Measurements from ENCODE around the gene HYLS1.

The HYLS1 gene

GRCh38 chr11:125934473-125934872 lies 47.0 kb downstream of the HYLS1 start:
- TF ChIP-seq, protein P1, sequence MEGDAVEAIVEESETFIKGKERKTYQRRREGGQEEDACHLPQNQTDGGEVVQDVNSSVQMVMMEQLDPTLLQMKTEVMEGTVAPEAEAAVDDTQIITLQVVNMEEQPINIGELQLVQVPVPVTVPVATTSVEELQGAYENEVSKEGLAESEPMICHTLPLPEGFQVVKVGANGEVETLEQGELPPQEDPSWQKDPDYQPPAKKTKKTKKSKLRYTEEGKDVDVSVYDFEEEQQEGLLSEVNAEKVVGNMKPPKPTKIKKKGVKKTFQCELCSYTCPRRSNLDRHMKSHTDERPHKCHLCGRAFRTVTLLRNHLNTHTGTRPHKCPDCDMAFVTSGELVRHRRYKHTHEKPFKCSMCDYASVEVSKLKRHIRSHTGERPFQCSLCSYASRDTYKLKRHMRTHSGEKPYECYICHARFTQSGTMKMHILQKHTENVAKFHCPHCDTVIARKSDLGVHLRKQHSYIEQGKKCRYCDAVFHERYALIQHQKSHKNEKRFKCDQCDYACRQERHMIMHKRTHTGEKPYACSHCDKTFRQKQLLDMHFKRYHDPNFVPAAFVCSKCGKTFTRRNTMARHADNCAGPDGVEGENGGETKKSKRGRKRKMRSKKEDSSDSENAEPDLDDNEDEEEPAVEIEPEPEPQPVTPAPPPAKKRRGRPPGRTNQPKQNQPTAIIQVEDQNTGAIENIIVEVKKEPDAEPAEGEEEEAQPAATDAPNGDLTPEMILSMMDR (conservative IDR thresholded peaks at IDR 0.05; ENCODE audit: low read depth, low read length) = no peak
- no peak for DNase-seq (ENCODE audit: low read depth)
- no peak overlapping the region for H3K4me3 ChIP-seq (ENCODE audit: low read depth, low read length)

DNA sequence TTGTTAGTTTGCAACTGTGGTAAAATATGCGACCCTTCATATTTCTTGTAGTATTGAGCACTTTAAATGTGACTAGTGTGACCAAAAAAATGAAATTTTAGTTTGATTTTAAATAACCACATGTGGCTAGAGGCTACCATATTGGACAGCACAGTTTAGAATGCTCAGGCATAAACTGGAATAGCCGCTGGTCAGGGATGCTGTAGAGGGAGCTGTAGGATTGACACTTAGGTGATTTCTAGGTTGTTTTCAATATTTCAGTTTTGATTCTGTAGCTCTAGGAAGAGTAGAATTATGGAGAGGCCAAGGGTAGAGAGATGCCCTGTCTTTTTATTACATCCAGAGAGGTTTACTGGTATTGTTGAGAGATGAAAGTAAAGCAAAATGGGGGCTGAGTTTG lies 47.6 kb downstream of the HYLS1 start:
- H3K4me3 ChIP-seq (ENCODE audit: low read depth, low read length) = no peak overlapping the region
- TF ChIP-seq, protein P1 (conservative IDR thresholded peaks at IDR 0.05; ENCODE audit: low read depth, low read length) = peak; percentile 15
- DNase-seq (ENCODE audit: low read depth) = no peak

- no peak for DNase-seq (ENCODE audit: low read depth)
- no peak overlapping the region for H3K4me3 ChIP-seq (ENCODE audit: low read depth, low read length)
- TF ChIP-seq, protein P1 (conservative IDR thresholded peaks at IDR 0.05; ENCODE audit: low read depth, low read length) = no peak
Observed at GRCh38 chr11:125935618-125936199, 48.2 kb downstream of the HYLS1 start.

- TF ChIP-seq, protein P1 (conservative IDR thresholded peaks at IDR 0.05; ENCODE audit: low read depth, low read length) = no peak
- no peak for DNase-seq (ENCODE audit: low read depth)
Observed at GRCh38 chr11:125938418-125938817, 51.0 kb downstream of the HYLS1 start.

GRCh38 chr11:125939081-125939521 lies 51.6 kb downstream of the HYLS1 start:
- TF ChIP-seq, protein P1 (conservative IDR thresholded peaks at IDR 0.05; ENCODE audit: low read depth, low read length) = no peak
- no peak for DNase-seq (ENCODE audit: low read depth)
- no peak overlapping the region for H3K4me3 ChIP-seq (ENCODE audit: low read depth, low read length)

More at GRCh38 chr11:125938418-125938817, 51.0 kb downstream of the HYLS1 start:
- no peak overlapping the region for H3K4me3 ChIP-seq (ENCODE audit: low read depth, low read length)

DNA sequence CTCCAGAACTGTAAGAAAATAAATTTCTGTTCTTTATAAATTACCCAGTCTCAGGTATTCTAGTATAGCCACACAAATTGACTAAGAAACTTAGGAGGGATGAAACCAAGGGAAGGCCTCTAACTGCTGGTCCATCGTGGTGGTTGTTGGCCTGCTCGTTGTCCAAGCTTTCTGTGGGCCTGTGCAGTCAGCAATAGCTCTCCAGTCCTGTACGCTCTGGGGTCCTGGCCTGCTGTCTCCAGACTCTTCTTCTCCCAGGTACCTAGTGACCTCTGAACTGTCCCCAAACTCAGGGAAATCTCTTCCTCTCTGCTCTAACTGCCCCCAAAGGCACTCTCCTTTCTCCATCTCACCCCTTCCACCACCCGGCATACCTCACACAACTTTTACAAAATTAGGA lies 52.7 kb downstream of the HYLS1 start:
- TF ChIP-seq, protein P1 (conservative IDR thresholded peaks at IDR 0.05; ENCODE audit: low read depth, low read length) = no peak
- no peak overlapping the region for H3K4me3 ChIP-seq (ENCODE audit: low read depth, low read length)
- no peak for DNase-seq (ENCODE audit: low read depth)

GRCh38 chr11:125941267-125941618 lies 53.8 kb downstream of the HYLS1 start:
- H3K4me3 ChIP-seq (ENCODE audit: low read depth, low read length) = no peak overlapping the region
- DNase-seq (ENCODE audit: low read depth) = no peak
- TF ChIP-seq, protein P1 (conservative IDR thresholded peaks at IDR 0.05; ENCODE audit: low read depth, low read length) = no peak

Measured in choroid plexus epithelial cell (primary cell).